ENCODE results near the gene AMPD3. TPM values are rescaled to one million over a fixed set of nuclear protein-coding genes. Genes with fewer than 3 reads are reported as not detected.

The AMPD3 gene
- total RNA-seq, 2 experiments from 2014 or later, result 13.2 to 14.1 TPM

DNA sequence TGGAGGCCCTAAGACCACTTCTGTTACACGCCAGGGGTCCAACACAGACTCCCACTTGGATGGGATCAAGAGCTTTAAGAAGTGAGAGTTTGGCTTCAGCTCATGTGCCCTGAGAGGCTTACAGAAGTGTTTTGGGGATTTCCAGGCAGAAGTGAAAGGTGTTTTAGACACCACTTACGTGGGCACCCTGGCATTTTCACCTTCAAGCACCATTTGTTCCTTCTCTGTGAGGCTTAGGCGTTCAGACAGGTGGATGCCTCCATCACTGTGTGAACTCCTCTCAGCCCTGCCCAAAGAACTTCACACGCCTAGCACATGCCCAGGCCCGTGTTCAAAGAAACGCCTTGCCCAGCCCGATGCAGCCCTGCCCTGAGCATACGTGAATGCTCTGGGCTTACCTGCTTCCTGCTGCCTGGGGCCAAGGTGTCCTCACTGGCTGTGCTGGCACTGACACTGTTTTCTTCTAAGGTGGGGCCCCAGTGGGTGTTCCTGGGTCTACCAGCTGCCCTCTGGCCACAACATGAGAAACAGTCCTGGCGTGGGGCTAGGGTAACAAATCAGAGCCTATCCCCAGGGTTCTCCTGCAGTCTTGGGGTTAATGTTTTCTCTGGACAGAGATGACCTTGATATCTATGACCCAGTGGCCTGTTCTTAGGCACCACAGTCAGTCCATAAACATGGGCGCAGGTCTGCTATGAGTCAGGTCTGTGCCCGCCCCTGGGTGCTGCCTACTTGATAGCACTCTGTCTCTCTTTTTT, 34.0 kb downstream of the AMPD3 start:
- H3K27me3 Mint-ChIP-seq, result no peaks in the 10 kb centered on the region
- H3K4me1 Mint-ChIP-seq (ENCODE audit: low read depth), result peaks cover 8% of the 10 kb centered on the region

GRCh38 chr11:10490032-10490397, 35.0 kb downstream of the AMPD3 start:
- intact Hi-C loops (cut with DNase I, micrococcal nuclease), result no loop called here

More for the DNA sequence above, 34.0 kb downstream of the AMPD3 start:
- peaks cover 92% of the 10 kb centered on the region for H3K36me3 Mint-ChIP-seq (ENCODE audit: low read depth)
- H3K4me3 ChIP-seq (ENCODE audit: low read length), result no peak overlapping the region
- no peak overlapping the region for H3K27ac Mint-ChIP-seq
- no peaks in the 10 kb centered on the region for H3K27me3 ChIP-seq (ENCODE audit: control insufficient read depth in 1 of 2, insufficient read depth in 2 of 2, low read length in 2 of 2)
- H3K9me3 Mint-ChIP-seq, result no peaks in the 10 kb centered on the region
- H3K27ac ChIP-seq (ENCODE audit: low read depth in 1 of 2, low read length in 2 of 2), result no peak overlapping the region
- intact Hi-C loops (cut with DNase I, micrococcal nuclease), result no loop called here
- H3K36me3 ChIP-seq (ENCODE audit: insufficient read depth, low read length), result peaks cover 88% of the 10 kb centered on the region
- H3K4me3 Mint-ChIP-seq, result no peak overlapping the region
- peaks cover 5% of the 10 kb centered on the region for H3K4me1 ChIP-seq (ENCODE audit: insufficient read depth, low read length)
- ChIA-PET POLR2A (no interaction called here), CTCF (interaction anchor here (1.2 to 2.6 kb wide), 2 partner anchors 14 to 52 kb away, joined by 5 to 6 read pairs; partner anchors contain the start of gene RNF141)
- H3K9me3 ChIP-seq (ENCODE audit: control insufficient read depth in 1 of 2, insufficient read depth in 1 of 2, low read length in 2 of 2), result no peaks in the 10 kb centered on the region
- ATAC-seq (ENCODE audit: poor library complexity) (peak; percentile 51), DNase-seq (peak in 4 of 14 experiments; percentile 6 to 36 (median 28))
- TF ChIP-seq, protein P1, sequence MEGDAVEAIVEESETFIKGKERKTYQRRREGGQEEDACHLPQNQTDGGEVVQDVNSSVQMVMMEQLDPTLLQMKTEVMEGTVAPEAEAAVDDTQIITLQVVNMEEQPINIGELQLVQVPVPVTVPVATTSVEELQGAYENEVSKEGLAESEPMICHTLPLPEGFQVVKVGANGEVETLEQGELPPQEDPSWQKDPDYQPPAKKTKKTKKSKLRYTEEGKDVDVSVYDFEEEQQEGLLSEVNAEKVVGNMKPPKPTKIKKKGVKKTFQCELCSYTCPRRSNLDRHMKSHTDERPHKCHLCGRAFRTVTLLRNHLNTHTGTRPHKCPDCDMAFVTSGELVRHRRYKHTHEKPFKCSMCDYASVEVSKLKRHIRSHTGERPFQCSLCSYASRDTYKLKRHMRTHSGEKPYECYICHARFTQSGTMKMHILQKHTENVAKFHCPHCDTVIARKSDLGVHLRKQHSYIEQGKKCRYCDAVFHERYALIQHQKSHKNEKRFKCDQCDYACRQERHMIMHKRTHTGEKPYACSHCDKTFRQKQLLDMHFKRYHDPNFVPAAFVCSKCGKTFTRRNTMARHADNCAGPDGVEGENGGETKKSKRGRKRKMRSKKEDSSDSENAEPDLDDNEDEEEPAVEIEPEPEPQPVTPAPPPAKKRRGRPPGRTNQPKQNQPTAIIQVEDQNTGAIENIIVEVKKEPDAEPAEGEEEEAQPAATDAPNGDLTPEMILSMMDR (IDR thresholded peaks at IDR 0.05), result no peak

GRCh38 chr11:10490398-10491241, 35.6 kb downstream of the AMPD3 start:
- peaks cover 96% of the 10 kb centered on the region for H3K36me3 Mint-ChIP-seq (ENCODE audit: low read depth)
- Histone ChIP-seq H3K36me3 (ENCODE audit: insufficient read depth, low read length) (peaks cover 90% of the 10 kb centered on the region), H3K4me3 (ENCODE audit: low read length) (no peak overlapping the region), H3K27me3 (ENCODE audit: control insufficient read depth in 1 of 2, insufficient read depth in 2 of 2, low read length in 2 of 2) (no peaks in the 10 kb centered on the region), H3K9me3 (ENCODE audit: control insufficient read depth in 1 of 2, insufficient read depth in 1 of 2, low read length in 2 of 2) (no peaks in the 10 kb centered on the region), H3K4me1 (ENCODE audit: insufficient read depth, low read length) (peaks cover 5% of the 10 kb centered on the region), H3K27ac (ENCODE audit: low read depth in 1 of 2, low read length in 2 of 2) (no peak overlapping the region)
- no peaks in the 10 kb centered on the region for H3K27me3 Mint-ChIP-seq
- H3K9me3 Mint-ChIP-seq, result no peaks in the 10 kb centered on the region
- peak in 2 of 14 experiments; percentile 40 to 52 for DNase-seq
- CTCF ChIA-PET, result interaction anchor here (2.6 kb wide), 1 partner anchor 50 kb away, joined by 6 read pairs; the partner anchor contains the start of gene RNF141
- POLR2A ChIA-PET, result no interaction called here
- no peak overlapping the region for H3K4me3 Mint-ChIP-seq
- H3K27ac Mint-ChIP-seq, result no peak overlapping the region
- intact Hi-C loops (cut with DNase I, micrococcal nuclease), result no loop called here
- peaks cover 8% of the 10 kb centered on the region for H3K4me1 Mint-ChIP-seq (ENCODE audit: low read depth)
- no peak for ATAC-seq (ENCODE audit: poor library complexity)
- TF ChIP-seq, protein P1 (IDR thresholded peaks at IDR 0.05), result no peak

More at GRCh38 chr11:10490032-10490397, 35.0 kb downstream of the AMPD3 start:
- ATAC-seq (ENCODE audit: poor library complexity) (no peak), DNase-seq (no peak)
- H3K9me3 ChIP-seq (ENCODE audit: control insufficient read depth in 1 of 2, insufficient read depth in 1 of 2, low read length in 2 of 2), result no peaks in the 10 kb centered on the region
- ChIA-PET CTCF (interaction anchor here (2.6 kb wide), 1 partner anchor 51 kb away, joined by 6 read pairs; the partner anchor contains the start of gene RNF141), POLR2A (no interaction called here)
- H3K27me3 ChIP-seq (ENCODE audit: control insufficient read depth in 1 of 2, insufficient read depth in 2 of 2, low read length in 2 of 2), result no peaks in the 10 kb centered on the region
- H3K4me1 Mint-ChIP-seq (ENCODE audit: low read depth), result peaks cover 8% of the 10 kb centered on the region
- peaks cover 94% of the 10 kb centered on the region for H3K36me3 Mint-ChIP-seq (ENCODE audit: low read depth)
- H3K4me3 Mint-ChIP-seq, result no peak overlapping the region
- no peaks in the 10 kb centered on the region for H3K27me3 Mint-ChIP-seq
- peaks cover 89% of the 10 kb centered on the region for H3K36me3 ChIP-seq (ENCODE audit: insufficient read depth, low read length)
- H3K27ac ChIP-seq (ENCODE audit: low read depth in 1 of 2, low read length in 2 of 2), result no peak overlapping the region
- H3K4me3 ChIP-seq (ENCODE audit: low read length), result no peak overlapping the region
- peaks cover 5% of the 10 kb centered on the region for H3K4me1 ChIP-seq (ENCODE audit: insufficient read depth, low read length)
- no peak overlapping the region for H3K27ac Mint-ChIP-seq
- no peaks in the 10 kb centered on the region for H3K9me3 Mint-ChIP-seq
- TF ChIP-seq, protein P1 (IDR thresholded peaks at IDR 0.05), result no peak

Data from CD4-positive, alpha-beta T cell (primary cell).